ENCODE results near the gene UBXN11. TPM values are rescaled to one million over a fixed set of nuclear protein-coding genes. Genes with fewer than 3 reads are reported as not detected.

The UBXN11 gene
- total RNA-seq, 2 experiments from 2014 or later: 24.5 to 26.1 TPM

- intact Hi-C loops (cut with micrococcal nuclease): loop anchor here (5.0 kb wide), 2 partner anchors 99 to 166 kb away; partner anchors contain the start of gene PDIK1L
- ChIA-PET POLR2A (interaction anchor here (1.5 to 5.1 kb wide), 3 partner anchors 11 to 42 kb away, joined by 3 to 40 read pairs (median 32); partner anchors contain the start of gene CD52), CTCF (interaction anchor here (1.2 to 22.4 kb wide), 5 partner anchors 10 to 100 kb away, joined by 4 to 886 read pairs (median 31); partner anchors contain the start of genes CD52, CEP85 and UBXN11)
- DNase-seq: peak; percentile 15
- Mint-ChIP-seq H3K4me1 (ENCODE audit: low read depth) (peaks cover 74% of the 10 kb centered on the region), H3K27ac (peak overlapping the region; percentile 94), H3K9me3 (no peaks in the 10 kb centered on the region), H3K4me3 (peak overlapping the region; percentile 42), H3K36me3 (peaks cover 50% of the 10 kb centered on the region), H3K27me3 (no peaks in the 10 kb centered on the region)
These were observed 28.1 kb downstream of the UBXN11 start for GRCh38 chr1:26278303-26278702.

- CTCF ChIA-PET: interaction anchor here (1.0 to 22.4 kb wide), 7 partner anchors 11 to 154 kb away, joined by 3 to 886 read pairs (median 30); partner anchors contain the start of genes CD52, CEP85, DHDDS and UBXN11
- Mint-ChIP-seq H3K36me3 (peaks cover 53% of the 10 kb centered on the region), H3K27ac (peak overlapping the region; percentile 94), H3K27me3 (no peaks in the 10 kb centered on the region), H3K4me3 (no peak overlapping the region), H3K4me1 (ENCODE audit: low read depth) (peaks cover 69% of the 10 kb centered on the region), H3K9me3 (no peaks in the 10 kb centered on the region)
- no peak for DNase-seq
- intact Hi-C loops (cut with micrococcal nuclease): loop anchor here (2.0 to 5.0 kb wide), 3 partner anchors 85 to 165 kb away; partner anchors contain the start of gene PDIK1L
- POLR2A ChIA-PET: interaction anchor here (1.5 to 5.1 kb wide), 3 partner anchors 11 to 43 kb away, joined by 3 to 40 read pairs (median 32); partner anchors contain the start of gene CD52
These were observed 28.7 kb downstream of the UBXN11 start for GRCh38 chr1:26277719-26278118.

GRCh38 chr1:26277261-26277661 lies 29.2 kb downstream of the UBXN11 start:
- Mint-ChIP-seq H3K4me3 (no peak overlapping the region), H3K9me3 (no peaks in the 10 kb centered on the region), H3K27me3 (no peaks in the 10 kb centered on the region), H3K27ac (peak overlapping the region; percentile 94), H3K4me1 (ENCODE audit: low read depth) (peaks cover 64% of the 10 kb centered on the region), H3K36me3 (peaks cover 54% of the 10 kb centered on the region)
- no peak for DNase-seq
- CTCF ChIA-PET: interaction anchor here (1.0 to 22.4 kb wide), 9 partner anchors 8 to 155 kb away, joined by 3 to 886 read pairs (median 31); partner anchors contain the start of genes CD52, CEP85, DHDDS and UBXN11
- intact Hi-C loops (cut with micrococcal nuclease): loop anchor here (2.0 to 5.0 kb wide), 3 partner anchors 86 to 165 kb away; partner anchors contain the start of gene PDIK1L
- POLR2A ChIA-PET: interaction anchor here (1.5 to 5.1 kb wide), 3 partner anchors 12 to 43 kb away, joined by 3 to 40 read pairs (median 32); partner anchors contain the start of gene CD52

- peaks cover 53% of the 10 kb centered on the region for H3K36me3 Mint-ChIP-seq
- peaks cover 56% of the 10 kb centered on the region for H3K4me1 Mint-ChIP-seq (ENCODE audit: low read depth)
- no peaks in the 10 kb centered on the region for H3K27me3 Mint-ChIP-seq
- ChIA-PET POLR2A (interaction anchor here (0.6 to 5.1 kb wide), 5 partner anchors 9 to 150 kb away, joined by 3 to 40 read pairs (median 9); partner anchors contain the start of gene CD52), CTCF (interaction anchor here (0.6 to 22.4 kb wide), 24 partner anchors 9 to 140 kb away, joined by 3 to 886 read pairs (median 6); partner anchors contain the start of genes CD52, CEP85, UBXN11 and ZNF593)
- peak overlapping the region; percentile 24 for H3K4me3 Mint-ChIP-seq
- H3K27ac Mint-ChIP-seq: peak overlapping the region; percentile 94
- intact Hi-C loops (cut with micrococcal nuclease): loop anchor here (1.0 to 5.0 kb wide), 4 partner anchors 8 to 164 kb away; partner anchors contain the start of gene PDIK1L
- no peaks in the 10 kb centered on the region for H3K9me3 Mint-ChIP-seq
- no peak for DNase-seq
These were observed 30.0 kb downstream of the UBXN11 start for GRCh38 chr1:26276432-26276838.

- Mint-ChIP-seq H3K27ac (peak overlapping the region; percentile 94), H3K4me3 (peak overlapping the region; percentile 38), H3K4me1 (ENCODE audit: low read depth) (peaks cover 50% of the 10 kb centered on the region), H3K27me3 (no peaks in the 10 kb centered on the region), H3K36me3 (peaks cover 51% of the 10 kb centered on the region), H3K9me3 (no peaks in the 10 kb centered on the region)
- CTCF ChIA-PET: interaction anchor here (0.6 to 22.4 kb wide), 35 partner anchors 9 to 197 kb away, joined by 3 to 886 read pairs (median 4); partner anchors contain the start of genes CD52, CEP85, DHDDS and UBXN11
- peak; percentile 88 for DNase-seq
- intact Hi-C loops (cut with micrococcal nuclease): loop anchor here (1.0 to 5.0 kb wide), 6 partner anchors 8 to 164 kb away; partner anchors contain the start of genes CEP85 and PDIK1L
- POLR2A ChIA-PET: interaction anchor here (1.0 to 5.1 kb wide), 4 partner anchors 10 to 44 kb away, joined by 3 to 40 read pairs (median 14); partner anchors contain the start of gene CD52
These were observed 30.6 kb downstream of the UBXN11 start for GRCh38 chr1:26275580-26276431.

- peak; percentile 36 for DNase-seq
- POLR2A ChIA-PET: interaction anchor here (2.2 to 5.1 kb wide), 3 partner anchors 10 to 45 kb away, joined by 9 to 40 read pairs (median 18); partner anchors contain the start of gene CD52
- Mint-ChIP-seq H3K36me3 (peaks cover 54% of the 10 kb centered on the region), H3K4me1 (ENCODE audit: low read depth) (peaks cover 47% of the 10 kb centered on the region), H3K27me3 (no peaks in the 10 kb centered on the region), H3K9me3 (no peaks in the 10 kb centered on the region), H3K27ac (peak overlapping the region; percentile 40), H3K4me3 (no peak overlapping the region)
- CTCF ChIA-PET: interaction anchor here (0.7 to 22.4 kb wide), 27 partner anchors 9 to 198 kb away, joined by 3 to 886 read pairs (median 4); partner anchors contain the start of genes CD52, CEP85, DHDDS and UBXN11
- intact Hi-C loops (cut with micrococcal nuclease): loop anchor here (1.0 to 5.0 kb wide), 4 partner anchors 40 to 163 kb away; partner anchors contain the start of genes CEP85 and PDIK1L
These were observed 31.5 kb downstream of the UBXN11 start for GRCh38 chr1:26274801-26275425.

GRCh38 chr1:26269198-26269550 lies 37.3 kb downstream of the UBXN11 start:
- no peak for DNase-seq
- POLR2A ChIA-PET: no interaction called here
- H3K27ac Mint-ChIP-seq: no peak overlapping the region
- no peak overlapping the region for H3K4me3 Mint-ChIP-seq
- peaks cover 55% of the 10 kb centered on the region for H3K36me3 Mint-ChIP-seq
- CTCF ChIA-PET: interaction anchor here (0.9 to 22.4 kb wide), 2 partner anchors 47 to 202 kb away, joined by 3 to 886 read pairs; partner anchors contain the start of genes CD52 and UBXN11
- no peaks in the 10 kb centered on the region for H3K27me3 Mint-ChIP-seq
- intact Hi-C loops (cut with micrococcal nuclease): no loop called here
- H3K4me1 Mint-ChIP-seq (ENCODE audit: low read depth): peaks cover 6% of the 10 kb centered on the region
- H3K9me3 Mint-ChIP-seq: peaks cover 15% of the 10 kb centered on the region

GRCh38 chr1:26268290-26269197 lies 37.9 kb downstream of the UBXN11 start:
- H3K9me3 Mint-ChIP-seq: peaks cover 15% of the 10 kb centered on the region
- H3K4me1 Mint-ChIP-seq (ENCODE audit: low read depth): peaks cover 6% of the 10 kb centered on the region
- ChIA-PET CTCF (interaction anchor here (0.9 to 22.4 kb wide), 3 partner anchors 48 to 203 kb away, joined by 3 to 886 read pairs (median 4); partner anchors contain the start of genes CD52 and UBXN11), POLR2A (no interaction called here)
- no peak for DNase-seq
- H3K36me3 Mint-ChIP-seq: peaks cover 59% of the 10 kb centered on the region
- H3K27me3 Mint-ChIP-seq: no peaks in the 10 kb centered on the region
- no peak overlapping the region for H3K27ac Mint-ChIP-seq
- intact Hi-C loops (cut with micrococcal nuclease): no loop called here
- H3K4me3 Mint-ChIP-seq: no peak overlapping the region

GRCh38 chr1:26265405-26265804 lies 41.0 kb downstream of the UBXN11 start:
- no peak overlapping the region for H3K27ac Mint-ChIP-seq
- peaks cover 6% of the 10 kb centered on the region for H3K4me1 Mint-ChIP-seq (ENCODE audit: low read depth)
- POLR2A ChIA-PET: no interaction called here
- intact Hi-C loops (cut with micrococcal nuclease): no loop called here
- H3K36me3 Mint-ChIP-seq: peaks cover 55% of the 10 kb centered on the region
- CTCF ChIA-PET: interaction anchor here (2.1 kb wide), 1 partner anchor 10 kb away, joined by 15 read pairs; no protein-coding TSS in a partner anchor
- no peak overlapping the region for H3K4me3 Mint-ChIP-seq
- no peaks in the 10 kb centered on the region for H3K27me3 Mint-ChIP-seq
- no peak for DNase-seq
- H3K9me3 Mint-ChIP-seq: peaks cover 15% of the 10 kb centered on the region

- ChIA-PET CTCF (interaction anchor here (1.7 to 2.6 kb wide), 2 partner anchors 12 to 154 kb away, joined by 5 to 7 read pairs; no protein-coding TSS in a partner anchor), POLR2A (no interaction called here)
- H3K27ac Mint-ChIP-seq: no peak overlapping the region
- H3K4me1 Mint-ChIP-seq (ENCODE audit: low read depth): peaks cover 6% of the 10 kb centered on the region
- H3K9me3 Mint-ChIP-seq: peaks cover 3% of the 10 kb centered on the region
- DNase-seq: no peak
- H3K27me3 Mint-ChIP-seq: no peaks in the 10 kb centered on the region
- peaks cover 55% of the 10 kb centered on the region for H3K36me3 Mint-ChIP-seq
- no peak overlapping the region for H3K4me3 Mint-ChIP-seq
- intact Hi-C loops (cut with micrococcal nuclease): no loop called here
These were observed 43.2 kb downstream of the UBXN11 start for GRCh38 chr1:26263212-26263611.
